RWPE2 (cell line): Measurements from ENCODE around the gene GPC5.

Source experiments
- ATAC-seq: fragments of 200-7000 bp; cut with Tn5 transposase; 3 replicates; pipeline ENCODE4 v1.9.1; 2021; ENCODE audit warnings: low read depth
- DNase-seq: peaks from one replicate; pipeline ENCODE4 v3.0.0-alpha.2; 2020; ENCODE audit warnings: low spot score
- H3K27ac ChIP-seq: fragments of 450-650 bp; 2 replicates; pipeline ENCODE4 v1.5.1; 2017; ENCODE audit warnings: mild to moderate bottlenecking; ENCODE audit not compliant: poor library complexity, severe bottlenecking
- H3K27me3 ChIP-seq: fragments of 250-450 bp; sonication (Bioruptor Pico); 2 replicates; pipeline ENCODE4 v1.5.1; 2021; ENCODE audit warnings: mild to moderate bottlenecking, moderate library complexity; ENCODE audit not compliant: insufficient read depth, poor library complexity, severe bottlenecking
- H3K36me3 ChIP-seq: fragments of 250-450 bp; sonication (Bioruptor Pico); 2 replicates; pipeline ENCODE4 v1.5.1; 2020; ENCODE audit warnings: low read depth, mild to moderate bottlenecking, moderate library complexity
- H3K4me1 ChIP-seq: fragments of 250-450 bp; sonication (Bioruptor Pico); 2 replicates; pipeline ENCODE4 v1.5.1; 2021; ENCODE audit warnings: mild to moderate bottlenecking, moderate library complexity; ENCODE audit not compliant: insufficient read depth, poor library complexity, severe bottlenecking
- H3K4me3 ChIP-seq: fragments of 250-450 bp; sonication (Bioruptor Pico); 2 replicates; pipeline ENCODE4 v1.5.1; 2021; ENCODE audit warnings: mild to moderate bottlenecking, moderate library complexity; ENCODE audit not compliant: severe bottlenecking
- H3K9me3 ChIP-seq: fragments of 250-450 bp; sonication (Bioruptor Pico); 2 replicates; pipeline ENCODE4 v1.5.1; 2021; ENCODE audit warnings: mild to moderate bottlenecking, moderate library complexity; ENCODE audit not compliant: severe bottlenecking
- TF ChIP-seq, protein P1 (sequence below): fragments of 450-650 bp; IDR thresholded peaks from one replicate; pipeline ENCODE4 v1.5.1; 2017; ENCODE audit warnings: mild to moderate bottlenecking, moderate library complexity; ENCODE audit not compliant: poor library complexity, severe bottlenecking

Gene GPC5

DNA sequence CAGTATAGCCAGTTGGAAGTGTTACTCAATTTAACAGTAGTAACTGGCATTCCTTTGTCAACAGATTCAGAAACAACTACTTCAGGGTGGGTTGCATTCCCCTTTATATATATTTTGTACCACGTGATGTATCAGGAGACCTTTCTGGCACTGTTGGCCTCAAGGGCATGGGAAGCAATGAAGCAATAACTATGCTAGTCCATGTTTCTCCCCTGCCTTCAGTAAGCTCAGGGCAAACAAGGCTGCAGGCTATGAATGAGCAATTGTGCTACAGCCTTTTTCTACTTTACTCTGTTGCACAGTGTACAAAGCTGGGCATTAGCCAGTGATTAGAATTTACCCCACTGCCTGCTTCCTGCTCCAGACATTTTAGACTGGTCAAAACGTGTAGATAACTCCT is 348.8 kb downstream of the GPC5 start:
- DNase-seq = no peak
- ATAC-seq = no peak

DNA sequence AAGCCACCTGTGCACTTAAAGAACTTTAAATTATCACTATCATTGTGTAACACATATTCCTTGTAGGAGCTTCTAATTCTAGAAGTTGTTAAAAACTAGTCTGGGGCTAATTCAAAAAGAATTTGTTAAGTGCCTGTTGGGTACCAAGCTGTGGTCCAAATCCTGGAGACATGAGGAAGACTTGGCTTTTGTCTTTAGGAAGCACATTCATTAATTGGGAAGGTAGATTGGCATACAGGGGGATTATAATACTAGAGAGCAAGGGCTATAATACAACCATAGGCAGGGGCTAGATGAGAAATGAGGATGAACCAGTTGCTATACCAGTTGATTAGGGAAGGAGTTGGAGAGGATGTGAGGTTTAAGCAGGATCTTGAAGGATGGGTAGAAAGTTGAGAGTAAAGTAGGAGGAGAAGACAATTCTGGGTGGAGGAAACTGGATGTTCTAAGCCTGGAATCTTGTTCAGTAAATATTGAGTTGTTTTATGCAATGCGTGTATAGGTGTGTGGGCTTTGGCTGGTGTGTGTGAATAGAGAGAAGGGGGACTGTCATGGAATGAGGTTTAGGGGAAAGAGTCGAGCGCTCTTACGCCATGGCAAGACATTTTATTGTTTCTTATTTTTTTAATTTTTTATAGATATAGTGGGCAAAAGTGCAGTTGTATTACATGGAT is 350.1 kb downstream of the GPC5 start:
- Histone ChIP-seq H3K4me3 (no peak overlapping the region), H3K9me3 (no peaks in the 10 kb centered on the region), H3K36me3 (no peaks in the 10 kb centered on the region), H3K27me3 (peaks cover 3% of the 10 kb centered on the region), H3K4me1 (no peaks in the 10 kb centered on the region), H3K27ac (no peak overlapping the region)
- TF ChIP-seq, protein P1, sequence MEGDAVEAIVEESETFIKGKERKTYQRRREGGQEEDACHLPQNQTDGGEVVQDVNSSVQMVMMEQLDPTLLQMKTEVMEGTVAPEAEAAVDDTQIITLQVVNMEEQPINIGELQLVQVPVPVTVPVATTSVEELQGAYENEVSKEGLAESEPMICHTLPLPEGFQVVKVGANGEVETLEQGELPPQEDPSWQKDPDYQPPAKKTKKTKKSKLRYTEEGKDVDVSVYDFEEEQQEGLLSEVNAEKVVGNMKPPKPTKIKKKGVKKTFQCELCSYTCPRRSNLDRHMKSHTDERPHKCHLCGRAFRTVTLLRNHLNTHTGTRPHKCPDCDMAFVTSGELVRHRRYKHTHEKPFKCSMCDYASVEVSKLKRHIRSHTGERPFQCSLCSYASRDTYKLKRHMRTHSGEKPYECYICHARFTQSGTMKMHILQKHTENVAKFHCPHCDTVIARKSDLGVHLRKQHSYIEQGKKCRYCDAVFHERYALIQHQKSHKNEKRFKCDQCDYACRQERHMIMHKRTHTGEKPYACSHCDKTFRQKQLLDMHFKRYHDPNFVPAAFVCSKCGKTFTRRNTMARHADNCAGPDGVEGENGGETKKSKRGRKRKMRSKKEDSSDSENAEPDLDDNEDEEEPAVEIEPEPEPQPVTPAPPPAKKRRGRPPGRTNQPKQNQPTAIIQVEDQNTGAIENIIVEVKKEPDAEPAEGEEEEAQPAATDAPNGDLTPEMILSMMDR = no peak
- DNase-seq = no peak
- ATAC-seq = no peak

More for the DNA sequence above, 348.8 kb downstream of the GPC5 start:
- TF ChIP-seq, protein P1 = no peak
- Histone ChIP-seq H3K27me3 (peaks cover 3% of the 10 kb centered on the region), H3K9me3 (peaks cover 4% of the 10 kb centered on the region), H3K4me3 (no peak overlapping the region), H3K36me3 (no peaks in the 10 kb centered on the region), H3K4me1 (no peaks in the 10 kb centered on the region), H3K27ac (no peak overlapping the region)

- H3K36me3 ChIP-seq = no peaks in the 10 kb centered on the region
- ATAC-seq = no peak
- TF ChIP-seq, protein P1 = no peak
- H3K27me3 ChIP-seq = peaks cover 10% of the 10 kb centered on the region
- no peak for DNase-seq
- H3K9me3 ChIP-seq = peaks cover 2% of the 10 kb centered on the region
- no peak overlapping the region for H3K4me3 ChIP-seq
- no peaks in the 10 kb centered on the region for H3K4me1 ChIP-seq
- no peak overlapping the region for H3K27ac ChIP-seq
These were observed 360.3 kb downstream of the GPC5 start for GRCh38 chr13:91758724-91759123.

GRCh38 chr13:91762957-91763356 is 364.5 kb downstream of the GPC5 start:
- no peak for ATAC-seq
- Histone ChIP-seq H3K4me1 (no peaks in the 10 kb centered on the region), H3K4me3 (no peak overlapping the region), H3K9me3 (no peaks in the 10 kb centered on the region), H3K27ac (no peak overlapping the region), H3K27me3 (no peaks in the 10 kb centered on the region), H3K36me3 (no peaks in the 10 kb centered on the region)
- TF ChIP-seq, protein P1 = no peak
- DNase-seq = no peak

DNA sequence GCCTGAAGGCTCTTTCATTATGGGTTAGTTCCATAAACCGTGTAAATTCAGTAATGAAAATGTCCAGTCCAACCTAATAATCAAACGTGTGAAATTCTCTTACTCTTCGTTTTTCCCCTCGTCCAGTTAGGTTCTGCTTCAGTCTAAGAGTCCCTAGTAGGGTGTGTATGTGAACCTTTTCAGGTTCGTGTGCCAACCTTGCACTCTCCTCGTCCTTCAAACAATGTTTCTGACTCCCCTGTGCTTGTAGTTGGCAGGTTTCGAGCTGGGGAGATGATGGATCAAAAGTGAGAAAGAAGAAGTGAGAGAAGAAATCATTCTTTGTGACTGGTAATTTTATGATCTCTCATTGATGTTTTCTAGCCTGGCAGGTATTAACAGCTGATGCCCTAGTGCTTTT is 366.1 kb downstream of the GPC5 start:
- Histone ChIP-seq H3K27me3 (no peaks in the 10 kb centered on the region), H3K9me3 (no peaks in the 10 kb centered on the region), H3K27ac (no peak overlapping the region), H3K4me3 (no peak overlapping the region), H3K36me3 (no peaks in the 10 kb centered on the region), H3K4me1 (no peaks in the 10 kb centered on the region)
- DNase-seq = no peak
- no peak for ATAC-seq
- TF ChIP-seq, protein P1 = no peak
